GM13976 (cell line): ENCODE measurements around the gene STYXL2.
A peak's percentile ranks its signal among the peaks of the same experiment; 100 is the strongest.

Experiments
- DNase-seq: peaks from one replicate; pipeline ENCODE4 v3.0.0; 2012; ENCODE audit warnings: low spot score
- in situ Hi-C: fragments of 300-500 bp; cut with MboI; formaldehyde crosslinking; loops from one replicate; pipeline ENCODE4 v1.12.0; 2022; ENCODE audit warnings: low sequenced_read_pairs, mixed read lengths, inconsistent platforms; ENCODE audit not compliant: unreplicated experiment
- TF ChIP-seq, protein P1 (sequence below): IDR thresholded peaks from 2 replicates; pipeline ENCODE4 v1.5.1; 2012; ENCODE audit warnings: borderline replicate concordance, mild to moderate bottlenecking; ENCODE audit not compliant: insufficient read depth; ENCODE audit errors: extremely low read depth, missing control alignments, control extremely low read depth

The STYXL2 gene

DNA sequence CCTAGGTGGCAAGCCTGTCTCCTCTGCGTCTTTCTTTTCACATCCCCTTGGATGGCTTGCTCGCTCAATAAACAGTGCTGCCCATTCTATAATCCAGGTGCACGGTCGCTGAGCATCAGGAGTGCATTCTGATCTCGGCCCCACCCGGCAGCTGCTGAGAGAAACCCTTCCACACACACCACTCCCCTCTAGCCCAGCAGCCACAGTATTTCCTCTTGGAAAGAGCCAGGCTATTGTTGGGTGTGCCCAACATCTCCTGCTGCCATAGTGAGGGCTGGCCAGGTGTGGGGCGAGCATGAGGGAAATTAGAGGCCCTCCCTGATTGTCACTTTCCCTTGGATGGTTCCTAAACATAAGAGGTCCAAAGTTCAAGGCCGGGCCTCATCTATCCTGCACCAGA lies 28.4 kb upstream of the STYXL2 start:
- TF ChIP-seq, protein P1, sequence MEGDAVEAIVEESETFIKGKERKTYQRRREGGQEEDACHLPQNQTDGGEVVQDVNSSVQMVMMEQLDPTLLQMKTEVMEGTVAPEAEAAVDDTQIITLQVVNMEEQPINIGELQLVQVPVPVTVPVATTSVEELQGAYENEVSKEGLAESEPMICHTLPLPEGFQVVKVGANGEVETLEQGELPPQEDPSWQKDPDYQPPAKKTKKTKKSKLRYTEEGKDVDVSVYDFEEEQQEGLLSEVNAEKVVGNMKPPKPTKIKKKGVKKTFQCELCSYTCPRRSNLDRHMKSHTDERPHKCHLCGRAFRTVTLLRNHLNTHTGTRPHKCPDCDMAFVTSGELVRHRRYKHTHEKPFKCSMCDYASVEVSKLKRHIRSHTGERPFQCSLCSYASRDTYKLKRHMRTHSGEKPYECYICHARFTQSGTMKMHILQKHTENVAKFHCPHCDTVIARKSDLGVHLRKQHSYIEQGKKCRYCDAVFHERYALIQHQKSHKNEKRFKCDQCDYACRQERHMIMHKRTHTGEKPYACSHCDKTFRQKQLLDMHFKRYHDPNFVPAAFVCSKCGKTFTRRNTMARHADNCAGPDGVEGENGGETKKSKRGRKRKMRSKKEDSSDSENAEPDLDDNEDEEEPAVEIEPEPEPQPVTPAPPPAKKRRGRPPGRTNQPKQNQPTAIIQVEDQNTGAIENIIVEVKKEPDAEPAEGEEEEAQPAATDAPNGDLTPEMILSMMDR, result no peak
- in situ Hi-C loops, result loop anchor here (10.0 kb wide), 3 partner anchors 59 to 469 kb away; no protein-coding TSS in a partner anchor
- DNase-seq, result no peak

DNA sequence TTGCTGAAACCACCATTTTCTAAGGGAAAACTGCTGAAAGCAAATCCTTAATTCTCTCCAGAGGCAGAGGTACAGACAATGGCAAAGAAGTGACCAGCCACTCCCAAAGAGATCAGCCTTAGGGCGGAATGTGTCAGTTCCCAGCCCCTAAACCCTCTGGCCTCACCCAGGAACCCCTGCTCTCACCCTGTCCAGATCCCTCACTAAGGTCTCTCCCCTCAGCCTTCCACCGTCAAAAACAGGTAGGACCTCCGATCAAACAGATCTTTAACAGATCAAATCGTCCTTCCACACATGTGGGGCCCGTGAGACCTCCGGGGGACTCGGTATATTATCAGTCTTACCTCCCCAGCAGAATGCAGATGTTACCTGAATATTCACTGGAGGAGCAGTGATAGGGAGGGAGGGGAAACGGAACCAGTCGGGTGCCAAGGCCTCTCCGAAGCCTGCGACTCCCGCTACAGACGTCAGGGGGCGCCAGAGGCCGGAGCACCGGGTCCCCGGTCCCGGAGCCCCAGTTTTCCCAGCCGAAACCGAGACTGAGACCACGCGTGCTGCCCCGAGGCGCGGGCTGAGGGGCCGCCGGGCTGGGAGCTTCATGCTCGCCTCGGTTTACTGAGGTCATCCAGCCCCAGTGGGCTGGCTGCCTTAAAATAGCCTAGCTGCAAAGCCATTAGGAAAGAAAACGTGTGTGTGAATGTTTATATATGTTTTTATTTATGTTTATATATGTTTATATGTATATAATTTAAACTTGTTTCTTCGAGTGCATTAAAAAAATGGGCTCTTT lies 27.3 kb upstream of the STYXL2 start:
- TF ChIP-seq, protein P1, result peak; percentile 89
- in situ Hi-C loops, result loop anchor here (10.0 kb wide), 3 partner anchors 58 to 468 kb away; no protein-coding TSS in a partner anchor
- DNase-seq, result peak; percentile 91

DNA sequence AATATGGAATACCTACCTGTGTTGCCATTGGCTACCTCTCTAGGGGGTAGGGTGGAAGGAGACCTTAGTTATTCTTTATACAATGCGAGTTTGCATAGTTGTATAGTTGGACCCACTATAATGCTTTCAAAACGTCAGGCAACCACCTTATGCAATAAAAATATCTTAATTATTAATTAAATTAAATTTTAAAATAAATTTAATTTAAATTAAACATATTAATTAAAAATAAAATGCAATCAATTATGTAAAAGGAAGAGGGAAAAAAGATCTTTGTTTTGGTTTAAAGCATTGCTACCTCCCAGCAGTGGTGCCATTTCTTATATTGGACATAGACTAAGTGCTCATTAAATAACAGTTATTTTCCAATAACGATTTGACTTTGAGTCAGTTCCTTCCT lies 26.0 kb upstream of the STYXL2 start:
- TF ChIP-seq, protein P1, result no peak
- in situ Hi-C loops, result loop anchor here (10.0 kb wide), 3 partner anchors 57 to 467 kb away; no protein-coding TSS in a partner anchor
- DNase-seq, result no peak

DNA sequence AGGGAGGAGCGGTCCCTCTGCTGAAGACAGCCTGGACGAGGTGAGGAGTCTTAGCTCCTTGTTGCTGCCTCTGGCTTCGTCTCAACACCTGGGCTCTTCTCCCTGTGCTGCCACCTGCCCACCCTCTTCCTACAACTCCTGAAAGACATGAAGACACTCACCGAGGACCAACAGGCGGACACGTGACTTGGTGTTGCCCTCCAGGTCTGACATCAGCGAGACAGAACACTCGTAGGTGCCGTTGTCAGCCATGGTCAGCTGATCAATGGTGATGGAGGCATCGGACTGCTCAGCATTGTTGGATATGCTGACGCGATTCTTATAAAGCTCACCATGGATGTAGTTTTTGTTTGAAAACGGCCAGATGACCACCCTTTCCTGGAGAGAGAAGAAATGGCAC lies 25.1 kb upstream of the STYXL2 start:
- no peak for DNase-seq
- in situ Hi-C loops, result loop anchor here (10.0 kb wide), 3 partner anchors 56 to 466 kb away; no protein-coding TSS in a partner anchor
- TF ChIP-seq, protein P1, result no peak

DNA sequence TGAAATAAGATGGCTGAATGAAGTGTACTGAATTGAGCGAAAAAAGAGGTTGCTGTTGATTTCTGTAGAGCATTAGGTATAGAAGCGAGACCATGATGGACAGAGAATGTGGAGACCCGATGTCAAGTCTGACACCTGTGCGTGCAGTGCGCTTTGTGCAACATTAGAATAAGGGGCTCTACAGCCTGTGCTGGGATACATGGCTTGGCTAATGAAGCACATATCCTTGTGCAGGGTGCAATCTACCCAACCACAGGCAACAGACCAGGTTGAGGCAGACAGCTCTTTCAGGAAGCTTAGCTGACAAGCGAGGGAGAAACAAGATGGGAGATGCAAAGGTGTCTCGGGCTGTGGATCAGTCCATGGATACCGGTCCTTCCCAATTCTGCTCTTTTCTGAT lies 22.6 kb upstream of the STYXL2 start:
- in situ Hi-C loops, result no loop called here
- TF ChIP-seq, protein P1, result no peak
- DNase-seq, result no peak

DNA sequence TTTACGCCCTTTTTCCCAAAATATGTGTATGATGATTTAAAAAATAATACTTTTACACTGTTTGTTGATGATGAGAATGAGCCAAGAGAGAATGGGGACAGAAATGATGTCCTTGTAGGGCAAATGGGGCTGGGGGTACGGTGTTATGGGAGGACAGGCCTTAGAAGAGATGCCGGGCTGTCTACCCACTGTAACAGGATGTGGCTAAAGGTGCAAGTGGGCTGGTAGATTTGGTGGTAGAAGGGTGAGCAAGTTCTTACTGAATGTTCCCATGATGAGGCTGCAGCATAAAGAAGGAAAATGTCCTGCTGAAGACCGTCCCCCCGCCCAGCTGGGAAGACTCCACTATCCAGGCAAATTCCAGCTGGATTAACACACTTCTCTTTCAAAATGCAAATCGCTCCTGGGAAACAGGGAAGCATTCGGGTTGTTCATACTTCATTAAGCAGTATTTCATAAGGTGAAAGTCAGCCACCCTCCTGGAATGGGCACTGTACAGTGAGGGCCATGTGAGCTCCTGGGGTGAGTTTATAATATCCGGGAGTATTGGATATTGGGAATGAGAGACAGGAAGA lies 17.7 kb upstream of the STYXL2 start:
- no peak for DNase-seq
- TF ChIP-seq, protein P1, result no peak
- in situ Hi-C loops, result no loop called here
